ENCODE results near the gene INPP5A.
"Not testable (repeated sequence)": the region's sequence is repeated elsewhere in the genome, so short reads cannot be mapped to it uniquely, and the experiment has no call there.

Gene INPP5A

GRCh38 chr10:132560241-132560731 is 22.7 kb downstream of the INPP5A start:
- FAIRE-seq: no peak

GRCh38 chr10:132562177-132562915 is 24.8 kb downstream of the INPP5A start:
- FAIRE-seq (no peak), DNase-seq (ENCODE audit: low spot score) (no peak)

More at GRCh38 chr10:132560241-132560731, 22.7 kb downstream of the INPP5A start:
- no peak for DNase-seq (ENCODE audit: low spot score)

GRCh38 chr10:132562916-132563456 is 25.4 kb downstream of the INPP5A start:
- no peak for DNase-seq (ENCODE audit: low spot score)
- FAIRE-seq: no peak

GRCh38 chr10:132563485-132564248 is 26.1 kb downstream of the INPP5A start:
- FAIRE-seq (no peak), DNase-seq (ENCODE audit: low spot score) (no peak)

- DNase-seq (ENCODE audit: low spot score) (no peak), FAIRE-seq (no peak)
These were observed 26.6 kb downstream of the INPP5A start for GRCh38 chr10:132564249-132564605.

GRCh38 chr10:132564690-132565089 is 27.1 kb downstream of the INPP5A start:
- DNase-seq (ENCODE audit: low spot score): no peak

GRCh38 chr10:132565516-132566209 is 28.1 kb downstream of the INPP5A start:
- FAIRE-seq (peak; percentile 62), DNase-seq (ENCODE audit: low spot score) (no peak)

More at GRCh38 chr10:132564690-132565089, 27.1 kb downstream of the INPP5A start:
- no peak for FAIRE-seq

- no peak for FAIRE-seq
- no peak for DNase-seq (ENCODE audit: low spot score)
These were observed 29.3 kb downstream of the INPP5A start for GRCh38 chr10:132566892-132567291.

GRCh38 chr10:132570265-132570664 is 32.7 kb downstream of the INPP5A start:
- FAIRE-seq (no peak), DNase-seq (ENCODE audit: low spot score) (no peak)

- DNase-seq (ENCODE audit: low spot score) (no peak), FAIRE-seq (no peak)
These were observed 33.4 kb downstream of the INPP5A start for GRCh38 chr10:132570771-132571649.

GRCh38 chr10:132571650-132572544 is 34.3 kb downstream of the INPP5A start:
- no peak for FAIRE-seq
- peak; percentile 92 for DNase-seq (ENCODE audit: low spot score)

GRCh38 chr10:132572545-132572937 is 35.0 kb downstream of the INPP5A start:
- FAIRE-seq (no peak), DNase-seq (ENCODE audit: low spot score) (peak; percentile 29)

GRCh38 chr10:132572946-132573345 is 35.4 kb downstream of the INPP5A start:
- not testable (repeated sequence) for FAIRE-seq; DNase-seq (ENCODE audit: low spot score)

GRCh38 chr10:132574288-132574687 is 36.7 kb downstream of the INPP5A start:
- DNase-seq (ENCODE audit: low spot score): no peak
- FAIRE-seq: no peak

- FAIRE-seq (no peak), DNase-seq (ENCODE audit: low spot score) (no peak)
These were observed 37.3 kb downstream of the INPP5A start for GRCh38 chr10:132574783-132575319.

- FAIRE-seq (no peak), DNase-seq (ENCODE audit: low spot score) (no peak)
These were observed 38.0 kb downstream of the INPP5A start for GRCh38 chr10:132575320-132576201.

GRCh38 chr10:132576671-132577349 is 39.2 kb downstream of the INPP5A start:
- no peak for DNase-seq (ENCODE audit: low spot score)
- no peak for FAIRE-seq
